K562 (cell line): ENCODE results near the gene SEPTIN1. TPM values are rescaled to one million over a fixed set of nuclear protein-coding genes. Genes with fewer than 3 reads are reported as not detected.

ENCODE experiments used
- ATAC-seq: fragments of 200-7000 bp; cut with Tn5 transposase; 3 replicates; pipeline ENCODE4 v1.9.1; 2020; ENCODE audit warnings: moderate library complexity
- BruUV-seq: library from RNA; stranded (reverse); fragments of 400-500 nt; replicated peaks from 2 replicates; lab custom pipeline; 2021; lab: Mats Ljungman, UMichigan
- CTCF ChIA-PET: fragments of 300-600 bp; formaldehyde crosslinking; extraction: SDS; loops from one replicate; lab custom pipeline; 2021; ENCODE audit warnings: low intra/inter-chr PET ratio; lab: Yijun Ruan, JAX
- POLR2A ChIA-PET: fragments of 300-600, 350-650 bp; sonication (Branson Sonifier 250); formaldehyde crosslinking; extraction: SDS; loops from one replicate; lab custom pipeline; 2021; ENCODE audit warnings: antibody characterized with exemption, inconsistent platforms; lab: Yijun Ruan, JAX
- DNase-seq, 4 experiments: peaks; one replicate each; pipeline versions ENCODE4 v3.0.0 to v3.0.0-alpha.2; 2011 to 2018; ENCODE audit warnings: low spot score in 3 of 4, mixed read lengths in 3 of 4; ENCODE audit errors: extremely low read depth in 1 of 4
- FAIRE-seq: peaks from 2 replicates; lab custom pipeline; 2011; peaks lifted over from hg19 to GRCh38; lab: Jason Lieb, UNC
- H2AFZ ChIP-seq: 2 replicates; pipeline ENCODE4 v1.6.0; 2011; ENCODE audit warnings: low read depth, low read length, control low read depth, inconsistent platforms
- H3K27ac ChIP-seq: fragments of 200-600 bp; 3 replicates; pipeline ENCODE4 v1.8.0; 2011; ENCODE audit warnings: low read depth, mild to moderate bottlenecking, control low read depth, inconsistent platforms, low read length, moderate library complexity, mixed read lengths; ENCODE audit errors: extremely low read depth
- H3K27me3 ChIP-seq, 2 experiments: fragments of 300-600 bp in 1 of 2; 2 replicates in 1 of 2; 3 replicates in 1 of 2; pipeline versions ENCODE4 v1.6.0 to v1.8.0; 2011; ENCODE audit warnings: inconsistent platforms in 2 of 2, low read length in 2 of 2, mild to moderate bottlenecking in 1 of 2, mixed read lengths in 1 of 2, moderate library complexity in 1 of 2; ENCODE audit not compliant: control insufficient read depth in 2 of 2, insufficient read depth in 2 of 2
- H3K36me3 ChIP-seq: fragments of 300-600 bp; 3 replicates; pipeline ENCODE4 v1.8.0; 2011; ENCODE audit warnings: mild to moderate bottlenecking, low read length, inconsistent platforms; ENCODE audit not compliant: control insufficient read depth, insufficient read depth
- H3K4me1 ChIP-seq, 2 experiments: fragments of 200-600 bp in 1 of 2; replicated peaks in 1 of 2; 2 replicates in 1 of 2; 3 replicates in 1 of 2; pipeline versions ENCODE4 v1.5.1 to v1.8.0; 2011; ENCODE audit warnings: inconsistent platforms in 2 of 2, low read length in 2 of 2, mild to moderate bottlenecking in 1 of 2, mixed read lengths in 1 of 2, moderate library complexity in 1 of 2; ENCODE audit not compliant: control insufficient read depth in 2 of 2, insufficient read depth in 2 of 2
- H3K4me2 ChIP-seq: 2 replicates; pipeline ENCODE4 v1.6.1; 2011; ENCODE audit warnings: low read length, control low read depth, inconsistent platforms, mixed read lengths; ENCODE audit not compliant: insufficient read depth
- H3K4me3 ChIP-seq: fragments of 200-600 bp; sonication (generic), shearing (Covaris generic); 2 replicates; pipeline ENCODE4 v1.5.1; 2016; ENCODE audit warnings: control low read depth, inconsistent platforms
- H3K79me2 ChIP-seq: fragments of 200-600 bp; 3 replicates; pipeline ENCODE4 v1.8.0; 2011; ENCODE audit warnings: low read length, inconsistent platforms; ENCODE audit not compliant: control insufficient read depth, insufficient read depth
- H3K9ac ChIP-seq, 2 experiments: 2 replicates each; pipeline versions ENCODE4 v1.6.0 to v1.6.1; 2011; ENCODE audit warnings: low read depth in 2 of 2, low read length in 2 of 2, control low read depth in 1 of 2, inconsistent platforms in 1 of 2, mild to moderate bottlenecking in 1 of 2, mixed read lengths in 1 of 2; ENCODE audit not compliant: insufficient read depth in 1 of 2
- H3K9me1 ChIP-seq: one replicate; pipeline ENCODE4 v1.6.0; 2011; ENCODE audit warnings: inconsistent platforms, mild to moderate bottlenecking, low read length, moderate library complexity; ENCODE audit not compliant: control insufficient read depth, insufficient read depth
- H3K9me3 ChIP-seq: replicated peaks from 2 replicates; pipeline ENCODE4 v1.5.1; 2011; ENCODE audit warnings: low read depth, low read length, inconsistent platforms; ENCODE audit not compliant: control insufficient read depth, insufficient read depth
- H4K20me1 ChIP-seq: replicated peaks from 2 replicates; pipeline ENCODE4 v1.6.1; 2011; ENCODE audit warnings: low read length, inconsistent platforms, mixed read lengths; ENCODE audit not compliant: control insufficient read depth, insufficient read depth
- MAZ ChIP-seq, 2 experiments: fragments of 450-650 bp in 1 of 2; sonication (generic) in 1 of 2; formaldehyde crosslinking; IDR thresholded peaks in 1 of 2; conservative IDR thresholded peaks in 1 of 2; 2 replicates each; pipeline versions ENCODE4 v1.4.0 to v1.5.0; 2020; ENCODE audit warnings: mild to moderate bottlenecking in 1 of 2, missing genetic modification reagents in 1 of 2
- POLR2G ChIP-seq: fragments of 200-400 bp; formaldehyde crosslinking; IDR thresholded peaks from 2 replicates; pipeline ENCODE4 v1.6.1; 2017; ENCODE audit warnings: low read depth, mild to moderate bottlenecking, antibody characterized with exemption, low read length, moderate library complexity
- RBFOX2 ChIP-seq: fragments of 200-400 bp; formaldehyde crosslinking; IDR thresholded peaks from 2 replicates; pipeline ENCODE4 v1.6.1; 2017; ENCODE audit warnings: low read depth, mild to moderate bottlenecking, low read length, moderate library complexity
- SMARCA5 ChIP-seq: fragments of 450-650 bp; IDR thresholded peaks from 2 replicates; pipeline ENCODE4 v1.6.1; 2016
- WGBS: fragments of 100-300 bp; shearing (Covaris generic); methylation state at CpG from one replicate; pipeline ENCODE4 v1.1.6; 2016; ENCODE audit warnings: low coverage, mixed read lengths; ENCODE audit not compliant: insufficient coverage; ENCODE audit errors: missing lambda C conversion rate; 5-methylcytosine and 5-hydroxymethylcytosine counted together
- in situ Hi-C: fragments of 300-500 bp; cut with MboI; formaldehyde crosslinking; loops from 4 replicates; pipeline ENCODE4 v1.15.0; 2018; ENCODE audit warnings: inconsistent platforms, mixed read lengths
- intact Hi-C: fragments of 100-400 bp; cut with micrococcal nuclease; formaldehyde crosslinking; loops from 2 replicates; pipeline ENCODE4 v1.14.2; 2022
- polyA plus RNA-seq, 8 experiments: library from polyadenylated mRNA; depleted of rRNA in 4 of 8; stranded (reverse) in 5 of 8; unstranded in 3 of 8; fragments of >200 nt; fragmentation: Nextera tagmentation in 2 of 8; fragmentation: Illumina TruSeq in 1 of 8; extraction: Ambion mirVana in 2 of 8; extraction: Trizol in 1 of 8; gene quantifications; 2 replicates each; pipeline versions ENCODE4 v1.2.1 to v1.2.3, GENCODE V29; 2011 to 2014; ENCODE audit warnings: inconsistent platforms in 1 of 8, missing spikeins in 1 of 8
- total RNA-seq, 7 experiments: library from RNA; depleted of rRNA in 6 of 7; stranded (reverse); fragments of >200 nt in 6 of 7; fragmentation: Illumina TruSeq in 2 of 7; extraction: Trizol in 2 of 7; gene quantifications; 2 replicates each; pipeline versions ENCODE4 v1.2.1 to v1.2.3, GENCODE V29; 2011 to 2021; ENCODE audit warnings: low replicate concordance in 1 of 7
- TF ChIP-seq, protein P1 (sequence below): sonication (generic); formaldehyde crosslinking; IDR thresholded peaks from 2 replicates; pipeline ENCODE4 v1.9.0; 2022; ENCODE audit warnings: mild to moderate bottlenecking, missing genetic modification reagents

SEPTIN1 gene
- total and polyA plus RNA-seq, 9 of the 15 experiments (the other 6 are each of a cell fraction or from before 2014, with no cell fraction given) = 0.23 to 5.6 (median 1.7) TPM; not detected in 1

DNA sequence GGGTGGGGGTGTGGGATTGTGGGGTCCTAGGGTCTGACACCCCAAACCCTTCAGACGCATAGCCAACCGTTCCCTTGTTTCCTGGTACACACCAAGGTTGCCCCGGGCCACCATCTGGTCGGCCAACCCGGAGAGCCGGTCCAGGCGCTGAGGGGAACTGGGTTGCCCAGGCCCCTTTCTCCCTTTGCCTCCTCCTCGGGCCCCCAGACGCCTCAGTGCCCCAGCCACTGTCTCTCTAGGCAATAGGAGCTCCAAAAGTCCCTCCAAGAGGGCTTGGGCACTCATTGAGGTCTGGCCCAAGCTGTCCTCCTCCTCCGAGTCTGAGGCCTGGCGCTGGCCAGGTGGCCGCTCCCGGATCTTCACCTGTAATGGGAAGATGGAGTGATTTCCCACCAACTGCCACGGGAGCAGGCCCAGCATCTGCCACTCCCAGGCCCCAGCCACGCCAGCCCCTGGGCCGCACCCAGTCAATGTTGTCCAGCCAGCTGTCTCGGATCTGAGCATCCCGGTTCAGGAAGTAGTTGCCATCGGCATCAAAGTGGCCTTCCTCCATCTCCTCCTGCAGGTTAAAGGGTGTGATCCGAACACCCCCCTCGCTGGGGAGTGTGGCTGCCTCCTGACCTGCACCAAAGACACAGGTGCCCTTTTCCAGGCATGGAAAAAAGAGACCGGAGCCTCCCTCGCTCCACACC lies 28.8 kb downstream of the SEPTIN1 start:
- Histone ChIP-seq H3K9ac (peak overlapping the region; percentile 96; a peak in 3 of 4 replicates), H4K20me1 (no peaks in the 10 kb centered on the region), H3K9me3 (no peaks in the 10 kb centered on the region), H2AFZ (no peak overlapping the region), H3K27me3 (no peaks in the 10 kb centered on the region), H3K4me1 (peaks cover 13 to 41% of the 10 kb centered on the region in 2 experiments; a peak in 4 of 5 replicates), H3K4me3 (no peak overlapping the region), H3K27ac (no peak overlapping the region; the same call in 1 of the 3 replicates), H3K79me2 (peaks cover 30% of the 10 kb centered on the region), H3K9me1 (no peaks in the 10 kb centered on the region), H3K36me3 (peaks cover 60% of the 10 kb centered on the region; the same call in 2 of the 3 replicates), H3K4me2 (peak overlapping the region; percentile 99; the same call in 1 of the 2 replicates)
- no peak for DNase-seq
- intact Hi-C loops (loop anchor here (2.0 kb wide), 1 partner anchor 17 kb away; the partner anchor contains the start of gene TBC1D10B), in situ Hi-C loops (loop anchor here (25.0 kb wide), 1 partner anchor 891 kb away; the partner anchor contains the start of genes BOLA2, SLX1B and SULT1A4)
- WGBS = 84% methylated on average over 19 of the region's 23 CpGs
- ChIA-PET CTCF (no interaction called here), POLR2A (interaction anchor here (0.8 to 8.2 kb wide), 9 partner anchors 9 to 54 kb away, joined by 3 to 77 read pairs (median 6); partner anchors contain the start of genes TBC1D10B and ZNF771)
- TF ChIP-seq, protein P1, sequence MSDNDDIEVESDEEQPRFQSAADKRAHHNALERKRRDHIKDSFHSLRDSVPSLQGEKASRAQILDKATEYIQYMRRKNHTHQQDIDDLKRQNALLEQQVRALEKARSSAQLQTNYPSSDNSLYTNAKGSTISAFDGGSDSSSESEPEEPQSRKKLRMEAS = 0 out of 2 replicates have a peak, but pooled peaks have one; percentile 21
- TF ChIP-seq RBFOX2 (peak; percentile 66), SMARCA5 (no peak), POLR2G (peak; percentile 56; the same call in 1 of the 2 replicates), MAZ (CRISPR knock-in tag; conservative IDR thresholded peaks at IDR 0.05 in 1 of 2, IDR thresholded peaks at IDR 0.05 in 1 of 2) (no peak)
- no peak for ATAC-seq
- no peak for FAIRE-seq
- no TSS peak for BruUV-seq
